GM21390 (cell line): ENCODE data around the gene MEA1.

ENCODE experiments used
- ATAC-seq: cut with Tn5 transposase; IDR thresholded peaks from one replicate; pipeline ENCODE4 v1.9.1; 2021; ENCODE audit not compliant: unreplicated experiment

Gene MEA1

GRCh38 chr6:42978487-42978838 lies 35.3 kb downstream of the MEA1 start:
- ATAC-seq, result no peak

GRCh38 chr6:42974919-42975505 lies 38.7 kb downstream of the MEA1 start:
- no peak for ATAC-seq

GRCh38 chr6:42973926-42974325 lies 39.8 kb downstream of the MEA1 start:
- no peak for ATAC-seq

GRCh38 chr6:42971746-42972327 lies 41.9 kb downstream of the MEA1 start:
- ATAC-seq, result no peak

- ATAC-seq, result no peak
Observed at GRCh38 chr6:42970871-42971612, 42.7 kb downstream of the MEA1 start.

- no peak for ATAC-seq
Observed at GRCh38 chr6:42969934-42970333, 43.8 kb downstream of the MEA1 start.

- ATAC-seq, result no peak
Observed at GRCh38 chr6:42969431-42969830, 44.3 kb downstream of the MEA1 start.

- no peak for ATAC-seq
Observed at GRCh38 chr6:42968783-42969182, 45.0 kb downstream of the MEA1 start.

- ATAC-seq, result no peak
Observed at GRCh38 chr6:42968126-42968701, 45.5 kb downstream of the MEA1 start.

GRCh38 chr6:42967228-42967627 lies 46.5 kb downstream of the MEA1 start:
- no peak for ATAC-seq

- ATAC-seq, result no peak
Observed at GRCh38 chr6:42966571-42966970, 47.2 kb downstream of the MEA1 start.

- ATAC-seq, result no peak
Observed at GRCh38 chr6:42963855-42964605, 49.7 kb downstream of the MEA1 start.

GRCh38 chr6:42963179-42963854 lies 50.4 kb downstream of the MEA1 start:
- no peak for ATAC-seq

GRCh38 chr6:42962502-42963178 lies 51.1 kb downstream of the MEA1 start:
- ATAC-seq, result no peak

- no peak for ATAC-seq
Observed at GRCh38 chr6:42962096-42962495, 51.6 kb downstream of the MEA1 start.
